ENCODE data around the gene FITM1. TPM values are rescaled to one million over a fixed set of nuclear protein-coding genes. Genes with fewer than 3 reads are reported as not detected.
A peak's percentile ranks its signal among the peaks of the same experiment; 100 is the strongest.

Gene FITM1
- total RNA-seq, 2 donors from 2014 or later = 2.0 TPM; not detected in 1

- H3K9me3 ChIP-seq = no peaks in the 10 kb centered on the region
- intact Hi-C loops (cut with DNase I) = loop anchor here (5.0 kb wide), 2 partner anchors 81 to 1591 kb away; no protein-coding TSS in a partner anchor
- no peaks in the 10 kb centered on the region for H3K36me3 ChIP-seq
- H3K27me3 ChIP-seq (replicated peaks; ENCODE audit: insufficient read depth) = no peaks in the 10 kb centered on the region
- TF ChIP-seq CTCF (IDR thresholded peaks at IDR 0.05) (no peak), POLR2A (IDR thresholded peaks at IDR 0.05) (no peak), POLR2AphosphoS5 (IDR thresholded peaks at IDR 0.05) (no peak)
- H3K4me3 ChIP-seq = peak overlapping the region; percentile 66 to 93
- WGBS = 65% methylated on average over 19 of the region's 19 CpGs
- DNase-seq (ENCODE audit: low spot score) = no peak
- peak overlapping the region; percentile 93 to 98 for H3K27ac ChIP-seq
- H3K4me1 ChIP-seq (replicated peaks) = no peaks in the 10 kb centered on the region
These were observed 37.1 kb upstream of the FITM1 start for GRCh38 chr14:24093207-24093900.

GRCh38 chr14:24093901-24094840 is 36.3 kb upstream of the FITM1 start, which contains the start of gene PCK2:
PCK2 (plus strand) TSS chr14:24094311; CDS start chr14:24094406, 95 bp downstream.
- Histone ChIP-seq H3K9me3 (no peaks in the 10 kb centered on the region), H3K36me3 (no peaks in the 10 kb centered on the region), H3K4me1 (replicated peaks) (no peaks in the 10 kb centered on the region), H3K27ac (peak within 1 kb of the TSS; percentile 93 to 98), H3K27me3 (replicated peaks; ENCODE audit: insufficient read depth) (no peaks in the 10 kb centered on the region), H3K4me3 (peak within 1 kb of the TSS; percentile 66 to 93)
- under 1% methylated on average over 67 of the region's 68 CpGs for WGBS
- intact Hi-C loops (cut with DNase I) = loop anchor here (2.0 to 5.0 kb wide), 3 partner anchors 21 to 1592 kb away; partner anchors contain the start of genes DCAF11 and NRL
- DNase-seq (ENCODE audit: low spot score) = peak; percentile 89
- TF ChIP-seq POLR2AphosphoS5 (IDR thresholded peaks at IDR 0.05) (peak; percentile 54), CTCF (IDR thresholded peaks at IDR 0.05) (peak in 2 of 4 experiments; percentile 23 to 35), POLR2A (IDR thresholded peaks at IDR 0.05) (no peak)

- H3K9me3 ChIP-seq = no peaks in the 10 kb centered on the region
- peak overlapping the region; percentile 66 to 93 for H3K4me3 ChIP-seq
- intact Hi-C loops (cut with DNase I) = loop anchor here (2.0 to 5.0 kb wide), 3 partner anchors 20 to 1593 kb away; partner anchors contain the start of genes DCAF11 and NRL
- WGBS = 14% methylated on average over 14 of the region's 14 CpGs
- no peaks in the 10 kb centered on the region for H3K4me1 ChIP-seq (replicated peaks)
- H3K27ac ChIP-seq = peak overlapping the region; percentile 93 to 98
- no peaks in the 10 kb centered on the region for H3K27me3 ChIP-seq (replicated peaks; ENCODE audit: insufficient read depth)
- DNase-seq (ENCODE audit: low spot score) = no peak
- TF ChIP-seq CTCF (IDR thresholded peaks at IDR 0.05) (no peak), POLR2A (IDR thresholded peaks at IDR 0.05) (no peak), POLR2AphosphoS5 (IDR thresholded peaks at IDR 0.05) (no peak)
- no peaks in the 10 kb centered on the region for H3K36me3 ChIP-seq
These were observed 35.6 kb upstream of the FITM1 start for GRCh38 chr14:24094841-24095270.

- Histone ChIP-seq H3K4me1 (replicated peaks) (no peaks in the 10 kb centered on the region), H3K27me3 (replicated peaks; ENCODE audit: insufficient read depth) (no peaks in the 10 kb centered on the region), H3K4me3 (peak overlapping the region; percentile 66 to 93), H3K9me3 (no peaks in the 10 kb centered on the region), H3K27ac (peak overlapping the region; percentile 93 to 98), H3K36me3 (no peaks in the 10 kb centered on the region)
- intact Hi-C loops (cut with DNase I) = loop anchor here (2.0 kb wide), 1 partner anchor 19 kb away; the partner anchor contains the start of genes DCAF11 and NRL
- DNase-seq (ENCODE audit: low spot score) = no peak
- WGBS = 51% methylated on average over 12 of the region's 12 CpGs
- TF ChIP-seq POLR2AphosphoS5 (IDR thresholded peaks at IDR 0.05) = no peak
- no peak for TF ChIP-seq POLR2A (IDR thresholded peaks at IDR 0.05)
- TF ChIP-seq CTCF (IDR thresholded peaks at IDR 0.05) = no peak
These were observed 35.0 kb upstream of the FITM1 start for GRCh38 chr14:24095271-24096068.
